ENCODE results near the gene SULT1A2.

The SULT1A2 gene

DNA sequence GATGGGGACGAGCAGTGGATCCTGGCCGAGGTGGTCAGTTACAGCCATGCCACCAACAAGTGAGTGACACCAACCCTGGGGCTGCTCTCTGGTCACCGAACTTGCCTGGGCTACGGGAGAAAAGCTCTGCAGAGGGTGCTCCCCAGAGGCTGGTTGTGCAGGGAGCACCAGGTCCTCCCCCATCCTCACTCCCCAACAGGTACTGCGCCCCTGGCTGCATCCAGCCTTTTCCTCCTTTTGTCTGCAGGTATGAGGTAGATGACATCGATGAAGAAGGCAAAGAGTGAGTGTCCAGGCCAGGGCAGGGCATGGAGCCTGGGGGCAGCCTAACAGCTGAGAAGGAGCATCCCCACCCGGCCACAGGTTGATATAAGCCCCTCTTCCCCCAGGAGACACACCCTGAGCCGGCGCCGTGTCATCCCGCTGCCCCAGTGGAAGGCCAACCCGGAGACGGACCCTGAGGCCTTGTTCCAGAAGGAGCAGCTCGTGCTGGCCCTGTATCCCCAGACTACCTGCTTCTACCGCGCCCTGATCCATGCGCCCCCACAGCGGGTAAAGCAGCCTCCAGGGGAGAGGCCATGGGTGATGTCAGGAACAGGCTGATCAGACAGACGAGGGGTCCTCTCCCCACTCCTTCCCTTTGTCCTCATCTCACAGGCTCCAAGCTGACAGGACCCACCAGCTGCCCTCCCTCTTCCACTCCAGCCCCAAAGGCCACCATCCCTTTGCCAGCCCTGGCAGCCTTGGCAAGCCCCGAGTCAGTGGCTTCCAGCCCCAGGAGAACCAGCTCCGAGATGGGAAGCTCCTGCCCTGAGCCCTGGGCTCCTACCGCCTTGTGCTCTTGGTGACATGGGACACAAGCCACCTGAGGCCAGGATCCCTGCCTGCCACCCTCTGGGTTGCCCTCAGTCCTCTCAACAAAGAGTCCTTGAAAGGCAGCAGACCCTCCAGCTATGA, 6.2 kb downstream of the SULT1A2 start:
- no peak overlapping the region for H3K4me3 Mint-ChIP-seq
- H3K4me1 Mint-ChIP-seq, result no peaks in the 10 kb centered on the region
- peaks cover 3% of the 10 kb centered on the region for H3K27me3 Mint-ChIP-seq (ENCODE audit: low read depth)
- H3K9me3 Mint-ChIP-seq, result no peaks in the 10 kb centered on the region
- TF ChIP-seq CTCF (IDR thresholded peaks at IDR 0.05; ENCODE audit: unreplicated experiment in 3 of 3), result no peak
- no peak overlapping the region for H3K27ac Mint-ChIP-seq
- H3K36me3 Mint-ChIP-seq (ENCODE audit: low read depth), result peaks cover 37% of the 10 kb centered on the region

- Mint-ChIP-seq H3K27ac (no peak overlapping the region), H3K4me1 (no peaks in the 10 kb centered on the region), H3K27me3 (ENCODE audit: low read depth) (peaks cover 3% of the 10 kb centered on the region), H3K4me3 (no peak overlapping the region), H3K9me3 (no peaks in the 10 kb centered on the region), H3K36me3 (ENCODE audit: low read depth) (peaks cover 45% of the 10 kb centered on the region)
- no peak for TF ChIP-seq CTCF (IDR thresholded peaks at IDR 0.05; ENCODE audit: unreplicated experiment in 3 of 3)
Measured at GRCh38 chr16:28589930-28590329, 6.9 kb downstream of the SULT1A2 start.

DNA sequence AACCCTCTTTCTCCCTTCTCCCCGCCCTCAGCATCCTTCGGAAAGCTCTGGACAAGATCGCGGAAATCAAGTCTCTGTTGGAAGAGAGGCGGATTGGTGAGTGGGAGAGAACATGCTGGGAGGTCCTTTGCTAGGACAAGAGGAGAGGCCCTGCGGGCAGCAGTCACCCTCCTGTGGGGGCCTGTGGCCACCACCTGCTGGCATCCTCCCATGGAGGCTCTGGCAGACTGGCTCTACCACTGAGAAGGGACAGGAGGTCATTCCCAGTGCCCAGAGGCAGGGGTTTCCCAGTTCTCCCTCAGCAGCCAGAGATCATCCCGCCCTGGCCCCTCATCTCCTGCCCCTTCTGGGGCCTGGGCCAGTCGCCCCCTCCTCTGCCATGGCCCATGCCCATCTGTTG, 7.8 kb downstream of the SULT1A2 start:
- Mint-ChIP-seq H3K4me3 (no peak overlapping the region), H3K4me1 (no peaks in the 10 kb centered on the region), H3K27ac (no peak overlapping the region), H3K36me3 (ENCODE audit: low read depth) (peaks cover 49% of the 10 kb centered on the region), H3K9me3 (no peaks in the 10 kb centered on the region), H3K27me3 (ENCODE audit: low read depth) (peaks cover 3% of the 10 kb centered on the region)
- no peak for TF ChIP-seq CTCF (IDR thresholded peaks at IDR 0.05; ENCODE audit: unreplicated experiment in 3 of 3)

DNA sequence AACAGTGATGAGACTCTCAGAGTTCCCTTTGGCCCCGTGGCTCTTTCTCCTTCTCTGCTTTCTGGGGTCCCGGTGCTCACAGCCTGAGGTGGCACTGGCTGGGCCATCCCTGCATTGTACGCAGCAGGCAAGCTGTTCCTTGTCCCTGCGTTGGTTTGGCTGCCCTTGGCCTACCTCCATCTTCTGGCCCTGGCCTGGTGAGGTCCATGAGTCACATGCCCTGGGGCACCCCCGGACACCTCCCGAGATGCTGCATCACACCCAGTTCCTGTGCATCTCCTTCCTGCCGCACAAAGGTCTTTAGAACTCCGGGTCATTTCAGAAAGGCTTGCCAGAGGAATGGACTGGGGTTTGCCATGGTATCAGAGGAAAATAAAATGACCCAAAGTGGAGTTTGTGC, 9.5 kb downstream of the SULT1A2 start:
- H3K4me1 Mint-ChIP-seq, result no peaks in the 10 kb centered on the region
- no peaks in the 10 kb centered on the region for H3K9me3 Mint-ChIP-seq
- H3K36me3 Mint-ChIP-seq (ENCODE audit: low read depth), result peaks cover 52% of the 10 kb centered on the region
- peaks cover 3% of the 10 kb centered on the region for H3K27me3 Mint-ChIP-seq (ENCODE audit: low read depth)
- TF ChIP-seq CTCF (IDR thresholded peaks at IDR 0.05; ENCODE audit: unreplicated experiment in 3 of 3), result no peak
- H3K27ac Mint-ChIP-seq, result no peak overlapping the region
- no peak overlapping the region for H3K4me3 Mint-ChIP-seq

DNA sequence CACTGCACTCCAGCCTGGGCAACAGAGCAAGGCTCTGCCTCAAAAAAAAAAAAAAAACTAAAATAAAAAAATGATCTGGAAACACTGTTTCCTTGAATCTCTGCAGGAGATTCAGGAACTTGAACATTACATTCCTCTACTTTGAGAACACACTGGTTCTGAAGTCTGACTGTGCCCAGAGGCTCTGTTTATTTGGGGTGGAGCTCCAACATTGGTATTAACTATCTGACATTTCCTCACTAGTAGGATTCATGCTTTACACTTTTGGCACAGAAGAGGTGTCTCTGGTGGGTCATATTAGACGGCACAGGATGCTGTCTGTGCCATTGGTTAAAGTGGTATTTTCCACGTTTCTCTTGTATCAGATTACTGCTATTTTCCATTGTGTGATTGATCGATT, 10.4 kb downstream of the SULT1A2 start:
- Mint-ChIP-seq H3K27ac (no peak overlapping the region), H3K9me3 (no peaks in the 10 kb centered on the region), H3K4me3 (no peak overlapping the region), H3K36me3 (ENCODE audit: low read depth) (peaks cover 52% of the 10 kb centered on the region), H3K27me3 (ENCODE audit: low read depth) (peaks cover 3% of the 10 kb centered on the region), H3K4me1 (no peaks in the 10 kb centered on the region)
- TF ChIP-seq CTCF (IDR thresholded peaks at IDR 0.05; ENCODE audit: unreplicated experiment in 3 of 3), result no peak

DNA sequence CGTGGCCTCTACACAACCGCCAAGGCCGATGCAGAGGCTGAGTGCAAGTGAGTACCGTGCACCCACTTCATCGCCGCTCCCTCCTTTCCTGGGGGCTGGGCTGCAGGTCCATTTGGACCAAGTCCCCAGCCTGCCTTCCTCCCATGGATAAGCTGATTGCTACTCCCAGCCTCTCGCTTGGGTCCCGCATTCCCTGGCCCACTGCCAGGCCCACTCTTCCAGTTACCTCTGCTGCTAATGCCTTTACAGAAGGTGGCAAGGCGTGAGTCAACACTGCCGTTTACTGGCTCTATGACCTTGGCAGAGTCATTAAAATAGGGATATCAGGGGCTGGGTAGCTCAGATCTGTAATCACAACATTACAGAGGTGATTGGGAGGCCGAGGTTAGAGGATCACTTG, 11.2 kb downstream of the SULT1A2 start:
- peaks cover 55% of the 10 kb centered on the region for H3K36me3 Mint-ChIP-seq (ENCODE audit: low read depth)
- no peaks in the 10 kb centered on the region for H3K9me3 Mint-ChIP-seq
- no peaks in the 10 kb centered on the region for H3K4me1 Mint-ChIP-seq
- no peak overlapping the region for H3K4me3 Mint-ChIP-seq
- peaks cover 3% of the 10 kb centered on the region for H3K27me3 Mint-ChIP-seq (ENCODE audit: low read depth)
- H3K27ac Mint-ChIP-seq, result no peak overlapping the region
- TF ChIP-seq CTCF (IDR thresholded peaks at IDR 0.05; ENCODE audit: unreplicated experiment in 3 of 3), result no peak
